K562 (cell line): ENCODE measurements around the gene PODNL1. TPM values are rescaled to one million over a fixed set of nuclear protein-coding genes. Genes with fewer than 3 reads are reported as not detected.

Experiments
- ATAC-seq: fragments of 200-7000 bp; cut with Tn5 transposase; 3 replicates; pipeline ENCODE4 v1.9.1; 2020; ENCODE audit warnings: moderate library complexity
- BruUV-seq: library from RNA; stranded (reverse); fragments of 400-500 nt; replicated peaks from 2 replicates; lab custom pipeline; 2021; lab: Mats Ljungman, UMichigan
- CTCF ChIA-PET: fragments of 300-600 bp; formaldehyde crosslinking; extraction: SDS; loops from one replicate; lab custom pipeline; 2021; ENCODE audit warnings: low intra/inter-chr PET ratio; lab: Yijun Ruan, JAX
- POLR2A ChIA-PET: fragments of 300-600, 350-650 bp; sonication (Branson Sonifier 250); formaldehyde crosslinking; extraction: SDS; loops from one replicate; lab custom pipeline; 2021; ENCODE audit warnings: antibody characterized with exemption, inconsistent platforms; lab: Yijun Ruan, JAX
- DNase-seq, 4 experiments: peaks; one replicate each; pipeline versions ENCODE4 v3.0.0 to v3.0.0-alpha.2; 2011 to 2018; ENCODE audit warnings: low spot score in 3 of 4, mixed read lengths in 3 of 4; ENCODE audit errors: extremely low read depth in 1 of 4
- FAIRE-seq: peaks from 2 replicates; lab custom pipeline; 2011; peaks lifted over from hg19 to GRCh38; lab: Jason Lieb, UNC
- H2AFZ ChIP-seq: 2 replicates; pipeline ENCODE4 v1.6.0; 2011; ENCODE audit warnings: low read depth, low read length, control low read depth, inconsistent platforms
- H3K27ac ChIP-seq: fragments of 200-600 bp; 3 replicates; pipeline ENCODE4 v1.8.0; 2011; ENCODE audit warnings: low read depth, mild to moderate bottlenecking, control low read depth, inconsistent platforms, low read length, moderate library complexity, mixed read lengths; ENCODE audit errors: extremely low read depth
- H3K27me3 ChIP-seq, 2 experiments: fragments of 300-600 bp in 1 of 2; 2 replicates in 1 of 2; 3 replicates in 1 of 2; pipeline versions ENCODE4 v1.6.0 to v1.8.0; 2011; ENCODE audit warnings: inconsistent platforms in 2 of 2, low read length in 2 of 2, mild to moderate bottlenecking in 1 of 2, mixed read lengths in 1 of 2, moderate library complexity in 1 of 2; ENCODE audit not compliant: control insufficient read depth in 2 of 2, insufficient read depth in 2 of 2
- H3K36me3 ChIP-seq: fragments of 300-600 bp; 3 replicates; pipeline ENCODE4 v1.8.0; 2011; ENCODE audit warnings: mild to moderate bottlenecking, low read length, inconsistent platforms; ENCODE audit not compliant: control insufficient read depth, insufficient read depth
- H3K4me1 ChIP-seq, 2 experiments: fragments of 200-600 bp in 1 of 2; replicated peaks in 1 of 2; 2 replicates in 1 of 2; 3 replicates in 1 of 2; pipeline versions ENCODE4 v1.5.1 to v1.8.0; 2011; ENCODE audit warnings: inconsistent platforms in 2 of 2, low read length in 2 of 2, mild to moderate bottlenecking in 1 of 2, mixed read lengths in 1 of 2, moderate library complexity in 1 of 2; ENCODE audit not compliant: control insufficient read depth in 2 of 2, insufficient read depth in 2 of 2
- H3K4me2 ChIP-seq: 2 replicates; pipeline ENCODE4 v1.6.1; 2011; ENCODE audit warnings: low read length, control low read depth, inconsistent platforms, mixed read lengths; ENCODE audit not compliant: insufficient read depth
- H3K4me3 ChIP-seq: fragments of 200-600 bp; sonication (generic), shearing (Covaris generic); 2 replicates; pipeline ENCODE4 v1.5.1; 2016; ENCODE audit warnings: control low read depth, inconsistent platforms
- H3K79me2 ChIP-seq: fragments of 200-600 bp; 3 replicates; pipeline ENCODE4 v1.8.0; 2011; ENCODE audit warnings: low read length, inconsistent platforms; ENCODE audit not compliant: control insufficient read depth, insufficient read depth
- H3K9ac ChIP-seq, 2 experiments: 2 replicates each; pipeline versions ENCODE4 v1.6.0 to v1.6.1; 2011; ENCODE audit warnings: low read depth in 2 of 2, low read length in 2 of 2, control low read depth in 1 of 2, inconsistent platforms in 1 of 2, mild to moderate bottlenecking in 1 of 2, mixed read lengths in 1 of 2; ENCODE audit not compliant: insufficient read depth in 1 of 2
- H3K9me1 ChIP-seq: one replicate; pipeline ENCODE4 v1.6.0; 2011; ENCODE audit warnings: inconsistent platforms, mild to moderate bottlenecking, low read length, moderate library complexity; ENCODE audit not compliant: control insufficient read depth, insufficient read depth
- H3K9me3 ChIP-seq: replicated peaks from 2 replicates; pipeline ENCODE4 v1.5.1; 2011; ENCODE audit warnings: low read depth, low read length, inconsistent platforms; ENCODE audit not compliant: control insufficient read depth, insufficient read depth
- H4K20me1 ChIP-seq: replicated peaks from 2 replicates; pipeline ENCODE4 v1.6.1; 2011; ENCODE audit warnings: low read length, inconsistent platforms, mixed read lengths; ENCODE audit not compliant: control insufficient read depth, insufficient read depth
- BCOR ChIP-seq: fragments of 450-650 bp; IDR thresholded peaks from 2 replicates; pipeline ENCODE4 v1.6.1; 2016
- CXXC5 ChIP-seq: fragments of 250-450 bp; sonication (Bioruptor Pico); IDR thresholded peaks from 2 replicates; pipeline ENCODE4 v1.8.0; 2022; ENCODE audit warnings: inconsistent platforms, mild to moderate bottlenecking, moderate library complexity
- GATAD2A ChIP-seq: fragments of 450-650 bp; IDR thresholded peaks from 2 replicates; pipeline ENCODE4 v1.6.1; 2017
- NBN ChIP-seq: fragments of 450-650 bp; IDR thresholded peaks from 2 replicates; pipeline ENCODE4 v1.6.1; 2016; ENCODE audit warnings: low read depth, mild to moderate bottlenecking
- NUFIP1 ChIP-seq: fragments of 450-650 bp; IDR thresholded peaks from 2 replicates; pipeline ENCODE4 v1.6.1; 2018; ENCODE audit not compliant: partially characterized antibody
- PHF21A ChIP-seq: fragments of 450-650 bp; IDR thresholded peaks from 2 replicates; pipeline ENCODE4 v1.6.1; 2017; ENCODE audit warnings: low read depth, borderline replicate concordance
- SAP30 ChIP-seq: fragments of 200-600 bp; sonication (generic); IDR thresholded peaks from 2 replicates; pipeline ENCODE4 v1.6.1; 2012; ENCODE audit warnings: borderline replicate concordance, low read depth, mild to moderate bottlenecking, moderate library complexity, low read length, control low read depth, inconsistent platforms; ENCODE audit not compliant: insufficient read depth, poor library complexity, severe bottlenecking
- ZNF140 ChIP-seq: fragments of 250-450 bp; sonication (Bioruptor Pico); IDR thresholded peaks from 2 replicates; pipeline ENCODE4 v1.8.0; 2021; ENCODE audit warnings: moderate library complexity, mild to moderate bottlenecking, inconsistent platforms
- ZNF354B ChIP-seq: fragments of 250-450 bp; sonication (Bioruptor Pico); IDR thresholded peaks from 2 replicates; pipeline ENCODE4 v1.4.0; 2020
- ZNF551 ChIP-seq: fragments of 250-450 bp; sonication (Bioruptor Pico); IDR thresholded peaks from 2 replicates; pipeline ENCODE4 v1.5.0; 2021; ENCODE audit warnings: mild to moderate bottlenecking, moderate library complexity
- ZNF586 ChIP-seq: fragments of 450-650 bp; formaldehyde crosslinking; conservative IDR thresholded peaks from 2 replicates; pipeline ENCODE4 v1.4.0; 2020; ENCODE audit warnings: mild to moderate bottlenecking, moderate library complexity
- ZNF699 ChIP-seq: fragments of 250-450 bp; sonication (Bioruptor Pico); IDR thresholded peaks from 2 replicates; pipeline ENCODE4 v1.8.0; 2021; ENCODE audit warnings: mild to moderate bottlenecking, moderate library complexity; ENCODE audit not compliant: insufficient replicate concordance
- WGBS: fragments of 100-300 bp; shearing (Covaris generic); methylation state at CpG from one replicate; pipeline ENCODE4 v1.1.6; 2016; ENCODE audit warnings: low coverage, mixed read lengths; ENCODE audit not compliant: insufficient coverage; ENCODE audit errors: missing lambda C conversion rate; 5-methylcytosine and 5-hydroxymethylcytosine counted together
- in situ Hi-C: fragments of 300-500 bp; cut with MboI; formaldehyde crosslinking; loops from 4 replicates; pipeline ENCODE4 v1.15.0; 2018; ENCODE audit warnings: inconsistent platforms, mixed read lengths
- intact Hi-C: fragments of 100-400 bp; cut with micrococcal nuclease; formaldehyde crosslinking; loops from 2 replicates; pipeline ENCODE4 v1.14.2; 2022
- polyA plus RNA-seq, 8 experiments: library from polyadenylated mRNA; depleted of rRNA in 4 of 8; stranded (reverse) in 5 of 8; unstranded in 3 of 8; fragments of >200 nt; fragmentation: Nextera tagmentation in 2 of 8; fragmentation: Illumina TruSeq in 1 of 8; extraction: Ambion mirVana in 2 of 8; extraction: Trizol in 1 of 8; gene quantifications; 2 replicates each; pipeline versions ENCODE4 v1.2.1 to v1.2.3, GENCODE V29; 2011 to 2014; ENCODE audit warnings: inconsistent platforms in 1 of 8, missing spikeins in 1 of 8
- total RNA-seq, 7 experiments: library from RNA; depleted of rRNA in 6 of 7; stranded (reverse); fragments of >200 nt in 6 of 7; fragmentation: Illumina TruSeq in 2 of 7; extraction: Trizol in 2 of 7; gene quantifications; 2 replicates each; pipeline versions ENCODE4 v1.2.1 to v1.2.3, GENCODE V29; 2011 to 2021; ENCODE audit warnings: low replicate concordance in 1 of 7
- TF ChIP-seq, protein P1 (sequence below): fragments of 450-650 bp; formaldehyde crosslinking; IDR thresholded peaks from 2 replicates; pipeline ENCODE4 v1.4.0; 2020; ENCODE audit warnings: mild to moderate bottlenecking, moderate library complexity
- TF ChIP-seq, protein P2 (sequence below): conservative IDR thresholded peaks from 2 replicates; pipeline ENCODE4 v1.6.1; 2011; ENCODE audit warnings: low read depth, mild to moderate bottlenecking, low read length; ENCODE audit not compliant: control insufficient read depth
- TF ChIP-seq, protein P3 (sequence below): fragments of 250-450 bp; sonication (Bioruptor Pico); IDR thresholded peaks from 2 replicates; pipeline ENCODE4 v1.4.0; 2020
- TF ChIP-seq, protein P4 (sequence below): IDR thresholded peaks from 2 replicates; pipeline ENCODE4 v1.6.1; 2011; ENCODE audit not compliant: insufficient read length; ENCODE audit errors: extremely low read depth

PODNL1 gene
- total and polyA plus RNA-seq, 9 of the 15 experiments (the other 6 are each of a cell fraction or from before 2014, with no cell fraction given) = 0.18 to 0.47 (median 0.23) TPM; not detected in 3

DNA sequence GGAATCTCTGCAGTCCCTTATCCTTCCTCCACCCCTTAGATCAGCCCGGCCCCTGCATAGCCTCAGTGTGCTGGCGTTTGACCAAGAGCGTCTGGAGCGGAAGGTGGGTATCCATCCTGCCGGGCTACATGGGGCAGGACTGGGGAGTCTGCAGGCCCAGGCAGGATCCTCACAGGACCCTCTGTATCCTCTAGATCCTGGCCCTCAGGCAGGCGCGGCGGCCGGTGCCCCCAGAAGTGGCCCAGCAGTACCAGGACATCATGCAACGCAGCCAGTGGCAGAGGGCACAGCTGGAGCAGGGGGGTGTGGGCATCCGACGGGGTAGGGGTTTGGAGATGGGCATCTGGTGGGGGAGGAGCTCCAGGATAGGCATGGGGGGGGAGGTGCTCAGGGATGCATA is 8.9 kb downstream of the PODNL1 start (continued):
- TF ChIP-seq, protein P1, sequence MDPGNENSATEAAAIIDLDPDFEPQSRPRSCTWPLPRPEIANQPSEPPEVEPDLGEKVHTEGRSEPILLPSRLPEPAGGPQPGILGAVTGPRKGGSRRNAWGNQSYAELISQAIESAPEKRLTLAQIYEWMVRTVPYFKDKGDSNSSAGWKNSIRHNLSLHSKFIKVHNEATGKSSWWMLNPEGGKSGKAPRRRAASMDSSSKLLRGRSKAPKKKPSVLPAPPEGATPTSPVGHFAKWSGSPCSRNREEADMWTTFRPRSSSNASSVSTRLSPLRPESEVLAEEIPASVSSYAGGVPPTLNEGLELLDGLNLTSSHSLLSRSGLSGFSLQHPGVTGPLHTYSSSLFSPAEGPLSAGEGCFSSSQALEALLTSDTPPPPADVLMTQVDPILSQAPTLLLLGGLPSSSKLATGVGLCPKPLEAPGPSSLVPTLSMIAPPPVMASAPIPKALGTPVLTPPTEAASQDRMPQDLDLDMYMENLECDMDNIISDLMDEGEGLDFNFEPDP = no peak
- TF ChIP-seq NUFIP1 = no peak
- no peak for TF ChIP-seq ZNF354B (CRISPR knock-in tag)
- TF ChIP-seq ZNF140 (CRISPR knock-in tag) = no peak
- no peak for TF ChIP-seq ZNF551 (CRISPR knock-in tag)
- TF ChIP-seq, all 486 proteins: peak for 0

DNA sequence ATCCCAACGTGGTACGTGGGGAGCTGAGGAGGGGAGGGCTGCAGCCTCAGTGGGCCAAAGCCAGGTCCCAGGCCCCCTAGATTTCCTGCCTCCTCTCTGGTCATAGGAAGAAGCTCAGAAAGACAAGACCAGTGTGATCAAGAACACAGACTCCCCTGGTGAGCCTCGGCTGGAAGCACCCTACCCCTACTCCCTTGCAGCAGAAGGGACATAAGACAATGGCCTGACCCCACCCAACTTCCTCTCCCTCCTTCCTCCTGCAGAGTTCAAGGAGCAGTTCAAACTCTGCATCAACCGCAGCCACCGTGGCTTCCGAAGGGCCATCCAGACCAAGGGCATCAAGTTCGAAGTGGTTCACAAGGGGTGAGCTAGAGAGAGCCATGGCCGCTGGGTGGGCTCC is 11.5 kb downstream of the PODNL1 start:
- in situ Hi-C loops = no loop called here

More for the DNA sequence above, 11.5 kb downstream of the PODNL1 start:
- no peaks in the 10 kb centered on the region for H4K20me1 ChIP-seq
- H3K9me3 ChIP-seq = no peaks in the 10 kb centered on the region
- FAIRE-seq (no peak), DNase-seq (no peak), ATAC-seq (no peak)
- WGBS = 80% methylated on average over 6 of the region's 8 CpGs
- H3K79me2 ChIP-seq = no peaks in the 10 kb centered on the region
- no TSS peak for BruUV-seq
- H3K27me3 ChIP-seq = no peaks in the 10 kb centered on the region
- ChIA-PET CTCF (no interaction called here), POLR2A (interaction anchor here (0.6 to 1.1 kb wide), 3 partner anchors 7 to 17 kb away, joined by 3 to 4 read pairs (median 3); no protein-coding TSS in a partner anchor)
- peaks cover 0 to 21% of the 10 kb centered on the region in 2 experiments; a peak in 2 of 5 replicates for H3K4me1 ChIP-seq
- intact Hi-C loops = no loop called here
- peaks cover 56% of the 10 kb centered on the region; the same call in 2 of the 3 replicates for H3K36me3 ChIP-seq
- H3K4me3 ChIP-seq = no peak overlapping the region
- no peak overlapping the region for H3K27ac ChIP-seq
- 0 out of 4 replicates have a peak overlapping the region, but pooled peaks of 1 of the 2 experiments have one; percentile 6 for H3K9ac ChIP-seq
- no peak overlapping the region for H3K4me2 ChIP-seq
- TF ChIP-seq SAP30 (no peak), ZNF586 (CRISPR knock-in tag) (no peak), PHF21A (no peak), BCOR (no peak), CXXC5 (CRISPR knock-in tag) (no peak), NBN (no peak), GATAD2A (no peak), ZNF699 (CRISPR knock-in tag) (no peak)
- TF ChIP-seq, protein P2, sequence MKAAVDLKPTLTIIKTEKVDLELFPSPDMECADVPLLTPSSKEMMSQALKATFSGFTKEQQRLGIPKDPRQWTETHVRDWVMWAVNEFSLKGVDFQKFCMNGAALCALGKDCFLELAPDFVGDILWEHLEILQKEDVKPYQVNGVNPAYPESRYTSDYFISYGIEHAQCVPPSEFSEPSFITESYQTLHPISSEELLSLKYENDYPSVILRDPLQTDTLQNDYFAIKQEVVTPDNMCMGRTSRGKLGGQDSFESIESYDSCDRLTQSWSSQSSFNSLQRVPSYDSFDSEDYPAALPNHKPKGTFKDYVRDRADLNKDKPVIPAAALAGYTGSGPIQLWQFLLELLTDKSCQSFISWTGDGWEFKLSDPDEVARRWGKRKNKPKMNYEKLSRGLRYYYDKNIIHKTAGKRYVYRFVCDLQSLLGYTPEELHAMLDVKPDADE = no peak
- TF ChIP-seq, protein P3, sequence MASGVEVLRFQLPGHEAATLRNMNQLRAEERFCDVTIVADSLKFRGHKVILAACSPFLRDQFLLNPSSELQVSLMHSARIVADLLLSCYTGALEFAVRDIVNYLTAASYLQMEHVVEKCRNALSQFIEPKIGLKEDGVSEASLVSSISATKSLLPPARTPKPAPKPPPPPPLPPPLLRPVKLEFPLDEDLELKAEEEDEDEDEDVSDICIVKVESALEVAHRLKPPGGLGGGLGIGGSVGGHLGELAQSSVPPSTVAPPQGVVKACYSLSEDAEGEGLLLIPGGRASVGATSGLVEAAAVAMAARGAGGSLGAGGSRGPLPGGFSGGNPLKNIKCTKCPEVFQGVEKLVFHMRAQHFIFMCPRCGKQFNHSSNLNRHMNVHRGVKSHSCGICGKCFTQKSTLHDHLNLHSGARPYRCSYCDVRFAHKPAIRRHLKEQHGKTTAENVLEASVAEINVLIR = no peak
- TF ChIP-seq, protein P4, sequence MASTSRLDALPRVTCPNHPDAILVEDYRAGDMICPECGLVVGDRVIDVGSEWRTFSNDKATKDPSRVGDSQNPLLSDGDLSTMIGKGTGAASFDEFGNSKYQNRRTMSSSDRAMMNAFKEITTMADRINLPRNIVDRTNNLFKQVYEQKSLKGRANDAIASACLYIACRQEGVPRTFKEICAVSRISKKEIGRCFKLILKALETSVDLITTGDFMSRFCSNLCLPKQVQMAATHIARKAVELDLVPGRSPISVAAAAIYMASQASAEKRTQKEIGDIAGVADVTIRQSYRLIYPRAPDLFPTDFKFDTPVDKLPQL = no peak
- H3K9me1 ChIP-seq = peaks cover 4% of the 10 kb centered on the region
- no peak overlapping the region for H2AFZ ChIP-seq
